Neutrophil (primary cell): ENCODE measurements around the gene CEP20.
"Not testable (repeated sequence)": the region's sequence is repeated elsewhere in the genome, so short reads cannot be mapped to it uniquely, and the experiment has no call there.

Source experiments
- H3K27ac ChIP-seq: fragments of 200-600 bp; sonication (generic); 2 replicates; pipeline ENCODE4 v1.5.1; 2016; ENCODE audit warnings: mild to moderate bottlenecking, moderate library complexity
- H3K27me3 ChIP-seq: fragments of 200-600 bp; sonication (generic); 2 replicates; pipeline ENCODE4 v1.6.0; 2016; ENCODE audit warnings: mild to moderate bottlenecking
- H3K36me3 ChIP-seq: fragments of 200-600 bp; sonication (generic); 2 replicates; pipeline ENCODE4 v1.5.1; 2017
- H3K4me1 ChIP-seq, 2 experiments: fragments of 200-600 bp in 1 of 2; sonication (generic) in 1 of 2; 1 replicate in 1 of 2; 2 replicates in 1 of 2; pipeline versions ENCODE4 v1.5.1 to v1.6.1; 2013 to 2016; ENCODE audit warnings: low read depth in 1 of 2, low read length in 1 of 2, mild to moderate bottlenecking in 1 of 2, moderate library complexity in 1 of 2; ENCODE audit not compliant: control insufficient read depth in 1 of 2, insufficient read depth in 1 of 2
- H3K4me3 ChIP-seq, 2 experiments: fragments of 200-600 bp in 1 of 2; sonication (generic) in 1 of 2; 1 replicate in 1 of 2; 2 replicates in 1 of 2; pipeline ENCODE4 v1.5.1; 2013 to 2016; ENCODE audit warnings: low read depth in 1 of 2, low read length in 1 of 2, mild to moderate bottlenecking in 1 of 2, moderate library complexity in 1 of 2
- H3K9me3 ChIP-seq: fragments of 200-600 bp; sonication (generic); 2 replicates; pipeline ENCODE4 v1.5.1; 2016
- TF ChIP-seq, protein P1 (sequence below): fragments of 200-600 bp; sonication (generic); IDR thresholded peaks from 2 replicates; pipeline ENCODE4 v1.5.1; 2016; ENCODE audit warnings: antibody characterized with exemption

Gene CEP20

GRCh38 chr16:15846510-15846909, 41.9 kb downstream of the CEP20 start:
- TF ChIP-seq, protein P1, sequence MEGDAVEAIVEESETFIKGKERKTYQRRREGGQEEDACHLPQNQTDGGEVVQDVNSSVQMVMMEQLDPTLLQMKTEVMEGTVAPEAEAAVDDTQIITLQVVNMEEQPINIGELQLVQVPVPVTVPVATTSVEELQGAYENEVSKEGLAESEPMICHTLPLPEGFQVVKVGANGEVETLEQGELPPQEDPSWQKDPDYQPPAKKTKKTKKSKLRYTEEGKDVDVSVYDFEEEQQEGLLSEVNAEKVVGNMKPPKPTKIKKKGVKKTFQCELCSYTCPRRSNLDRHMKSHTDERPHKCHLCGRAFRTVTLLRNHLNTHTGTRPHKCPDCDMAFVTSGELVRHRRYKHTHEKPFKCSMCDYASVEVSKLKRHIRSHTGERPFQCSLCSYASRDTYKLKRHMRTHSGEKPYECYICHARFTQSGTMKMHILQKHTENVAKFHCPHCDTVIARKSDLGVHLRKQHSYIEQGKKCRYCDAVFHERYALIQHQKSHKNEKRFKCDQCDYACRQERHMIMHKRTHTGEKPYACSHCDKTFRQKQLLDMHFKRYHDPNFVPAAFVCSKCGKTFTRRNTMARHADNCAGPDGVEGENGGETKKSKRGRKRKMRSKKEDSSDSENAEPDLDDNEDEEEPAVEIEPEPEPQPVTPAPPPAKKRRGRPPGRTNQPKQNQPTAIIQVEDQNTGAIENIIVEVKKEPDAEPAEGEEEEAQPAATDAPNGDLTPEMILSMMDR = no peak
- no peak overlapping the region for H3K4me3 ChIP-seq

GRCh38 chr16:15843635-15844279, 44.6 kb downstream of the CEP20 start:
- Histone ChIP-seq H3K4me3 (no peak overlapping the region), H3K27ac (no peak overlapping the region), H3K27me3 (no peaks in the 10 kb centered on the region), H3K36me3 (no peaks in the 10 kb centered on the region), H3K9me3 (no peaks in the 10 kb centered on the region), H3K4me1 (no peaks in the 10 kb centered on the region)
- TF ChIP-seq, protein P1 = no peak

More at GRCh38 chr16:15846510-15846909, 41.9 kb downstream of the CEP20 start:
- H3K4me1 ChIP-seq = no peaks in the 10 kb centered on the region
- H3K27ac ChIP-seq = no peak overlapping the region
- H3K9me3 ChIP-seq = no peaks in the 10 kb centered on the region
- no peaks in the 10 kb centered on the region for H3K36me3 ChIP-seq
- no peaks in the 10 kb centered on the region for H3K27me3 ChIP-seq

DNA sequence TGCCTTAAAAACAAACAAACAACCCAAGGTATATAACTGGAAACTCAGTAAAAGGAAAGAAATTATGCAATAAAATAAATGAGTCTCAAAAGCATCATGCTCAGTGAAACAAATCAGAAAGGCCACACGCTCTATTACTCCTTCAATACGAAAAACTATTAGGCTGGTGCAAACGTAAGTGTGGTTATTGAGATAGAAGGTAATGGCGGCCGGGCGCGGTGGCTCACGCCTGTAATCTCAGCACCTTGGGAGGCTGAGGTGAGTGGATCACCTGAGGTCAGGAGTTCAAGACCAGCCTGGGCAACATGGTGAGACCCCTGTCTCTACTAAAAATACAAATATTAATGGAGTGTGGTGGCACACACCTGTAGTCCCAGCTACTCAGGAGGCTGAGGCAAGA, 49.2 kb downstream of the CEP20 start:
- not testable (repeated sequence) for H3K27ac ChIP-seq, H3K4me3 ChIP-seq, H3K27me3 ChIP-seq, H3K9me3 ChIP-seq, H3K36me3 ChIP-seq
- H3K4me1 ChIP-seq = peaks cover 9 to 12% of the 10 kb centered on the region in 2 experiments

GRCh38 chr16:15837761-15838160, 50.6 kb downstream of the CEP20 start:
- no peaks in the 10 kb centered on the region for H3K9me3 ChIP-seq
- TF ChIP-seq, protein P1 = no peak
- no peaks in the 10 kb centered on the region for H3K36me3 ChIP-seq
- H3K27ac ChIP-seq = no peak overlapping the region
- no peak overlapping the region for H3K4me3 ChIP-seq
- peaks cover 22 to 24% of the 10 kb centered on the region in 2 experiments for H3K4me1 ChIP-seq
- no peaks in the 10 kb centered on the region for H3K27me3 ChIP-seq

DNA sequence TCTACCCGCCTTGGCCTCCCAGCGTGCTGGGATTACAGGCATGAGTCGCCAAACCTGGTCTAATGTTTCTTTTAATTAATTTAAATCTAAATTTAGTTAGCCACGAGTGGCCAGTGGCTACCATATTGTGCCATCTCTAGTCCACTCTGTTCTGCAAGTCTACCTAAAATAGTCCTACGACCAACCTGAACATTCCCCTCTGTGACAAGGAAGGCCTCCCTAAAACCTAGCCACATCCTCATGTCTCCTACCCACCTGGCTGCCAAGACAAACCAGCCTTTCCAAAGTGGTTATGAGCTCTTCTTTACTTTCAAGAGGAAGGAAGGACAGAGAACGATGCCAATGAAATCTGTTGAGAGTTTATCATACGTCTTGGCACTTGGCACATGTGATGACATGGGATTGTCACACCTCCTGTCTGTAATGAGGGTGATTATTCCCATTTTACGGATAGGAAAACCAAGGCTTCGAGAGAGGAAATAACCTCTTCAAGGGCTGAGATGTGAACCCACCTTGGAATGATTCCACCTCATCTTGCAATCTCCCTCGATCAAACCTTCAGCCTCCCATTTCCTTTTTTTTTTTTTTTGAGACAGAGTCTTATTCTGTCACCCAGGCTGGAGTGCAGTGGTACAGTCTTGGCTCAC, 51.3 kb downstream of the CEP20 start:
- Histone ChIP-seq H3K4me3 (no peak overlapping the region), H3K27ac (no peak overlapping the region), H3K36me3 (no peaks in the 10 kb centered on the region), H3K27me3 (no peaks in the 10 kb centered on the region), H3K9me3 (no peaks in the 10 kb centered on the region), H3K4me1 (peaks cover 22 to 24% of the 10 kb centered on the region in 2 experiments)
- TF ChIP-seq, protein P1 = no peak

DNA sequence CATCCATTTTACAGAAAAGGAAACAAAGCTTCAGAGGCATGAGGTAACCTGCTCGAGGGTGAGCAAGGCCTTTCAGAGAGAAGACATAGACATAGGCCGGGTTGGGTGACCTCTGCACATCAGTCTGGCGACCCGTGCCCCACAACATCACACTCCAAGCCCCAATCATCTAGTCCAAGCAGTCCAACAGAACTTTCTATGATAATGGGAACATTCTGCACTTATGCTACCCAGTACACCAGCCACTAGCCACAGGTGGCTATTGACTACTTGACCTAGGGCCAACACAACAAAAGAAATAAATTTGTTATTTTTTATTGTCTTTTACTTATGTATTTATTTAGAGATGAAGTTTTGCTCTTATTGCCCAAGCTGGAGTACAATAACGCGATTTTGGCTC, 52.3 kb downstream of the CEP20 start:
- no peak overlapping the region for H3K27ac ChIP-seq
- TF ChIP-seq, protein P1 = no peak

More for the DNA sequence above, 52.3 kb downstream of the CEP20 start:
- no peaks in the 10 kb centered on the region for H3K27me3 ChIP-seq
- no peak overlapping the region for H3K4me3 ChIP-seq
- no peaks in the 10 kb centered on the region for H3K9me3 ChIP-seq
- H3K4me1 ChIP-seq = peaks cover 24 to 26% of the 10 kb centered on the region in 2 experiments
- no peaks in the 10 kb centered on the region for H3K36me3 ChIP-seq
